ENCODE measurements around the gene MBD3. TPM values are rescaled to one million over a fixed set of nuclear protein-coding genes. Genes with fewer than 3 reads are reported as not detected.

The MBD3 gene
- total and polyA plus RNA-seq, 2 experiments from 2014 or later: 27.6 to 118 TPM

DNA sequence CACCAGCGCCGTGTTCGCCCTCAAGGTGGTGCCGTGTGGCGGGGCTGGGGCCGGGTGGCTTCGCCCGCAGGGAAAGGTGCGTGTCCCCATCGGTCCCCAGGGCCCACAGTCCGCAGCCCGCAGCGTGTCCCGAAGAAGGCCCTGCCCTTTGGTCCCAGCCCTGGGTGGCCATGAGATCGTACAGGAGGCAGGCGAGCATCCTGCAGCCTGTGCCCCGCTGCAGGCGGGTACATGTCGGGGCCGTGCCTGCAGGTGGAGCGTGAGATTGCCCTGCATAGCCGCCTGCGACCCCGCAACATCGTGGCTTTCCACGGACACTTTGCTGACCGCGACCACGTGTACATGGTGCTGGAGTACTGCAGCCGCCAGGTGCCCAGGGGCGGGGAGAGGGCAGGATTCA, 67.3 kb downstream of the MBD3 start:
- peaks cover 47% of the 10 kb centered on the region for H3K27me3 Mint-ChIP-seq (ENCODE audit: insufficient read depth, low read depth, poor library complexity)
- Histone ChIP-seq H3K9me2 (ENCODE audit: insufficient read depth) (no peaks in the 10 kb centered on the region), H3K4me2 (no peak overlapping the region), H2AFZ (no peak overlapping the region), H3K4me1 (ENCODE audit: insufficient read depth) (no peaks in the 10 kb centered on the region), H3K4me3 (no peak overlapping the region), H3F3A (replicated peaks; ENCODE audit: low read depth) (0 out of 2 replicates have a peak, but pooled peaks cover 4% of the 10 kb centered on the region), H3K27me3 (ENCODE audit: insufficient read depth) (peaks cover 27% of the 10 kb centered on the region), H3K36me3 (ENCODE audit: insufficient read depth) (no peaks in the 10 kb centered on the region), H3K79me2 (replicated peaks; ENCODE audit: insufficient read depth) (no peaks in the 10 kb centered on the region), H3K27ac (ENCODE audit: low read depth) (no peak overlapping the region), H4K20me1 (replicated peaks; ENCODE audit: insufficient read depth) (no peaks in the 10 kb centered on the region)
- H3K27ac Mint-ChIP-seq: no peak overlapping the region
- H3K4me1 Mint-ChIP-seq: peaks cover 6% of the 10 kb centered on the region; the same call in 2 of the 3 replicates
- no peak for TF ChIP-seq NANOG (IDR thresholded peaks at IDR 0.05; ENCODE audit: borderline replicate concordance)
- TF ChIP-seq JUNB (IDR thresholded peaks at IDR 0.05; ENCODE audit: unreplicated experiment): no peak
- TF ChIP-seq ZNF114 (CRISPR knock-in tag; IDR thresholded peaks at IDR 0.05): no peak
- TF ChIP-seq, protein P1, sequence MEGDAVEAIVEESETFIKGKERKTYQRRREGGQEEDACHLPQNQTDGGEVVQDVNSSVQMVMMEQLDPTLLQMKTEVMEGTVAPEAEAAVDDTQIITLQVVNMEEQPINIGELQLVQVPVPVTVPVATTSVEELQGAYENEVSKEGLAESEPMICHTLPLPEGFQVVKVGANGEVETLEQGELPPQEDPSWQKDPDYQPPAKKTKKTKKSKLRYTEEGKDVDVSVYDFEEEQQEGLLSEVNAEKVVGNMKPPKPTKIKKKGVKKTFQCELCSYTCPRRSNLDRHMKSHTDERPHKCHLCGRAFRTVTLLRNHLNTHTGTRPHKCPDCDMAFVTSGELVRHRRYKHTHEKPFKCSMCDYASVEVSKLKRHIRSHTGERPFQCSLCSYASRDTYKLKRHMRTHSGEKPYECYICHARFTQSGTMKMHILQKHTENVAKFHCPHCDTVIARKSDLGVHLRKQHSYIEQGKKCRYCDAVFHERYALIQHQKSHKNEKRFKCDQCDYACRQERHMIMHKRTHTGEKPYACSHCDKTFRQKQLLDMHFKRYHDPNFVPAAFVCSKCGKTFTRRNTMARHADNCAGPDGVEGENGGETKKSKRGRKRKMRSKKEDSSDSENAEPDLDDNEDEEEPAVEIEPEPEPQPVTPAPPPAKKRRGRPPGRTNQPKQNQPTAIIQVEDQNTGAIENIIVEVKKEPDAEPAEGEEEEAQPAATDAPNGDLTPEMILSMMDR (conservative IDR thresholded peaks at IDR 0.05; ENCODE audit: low read depth in 2 of 2): peak in 1 of 2 experiments; percentile 33; a peak in 2 of 4 replicates
- ATAC-seq: peak; percentile 14
- peaks cover 4% of the 10 kb centered on the region; the same call in 1 of the 3 replicates for H3K36me3 Mint-ChIP-seq (ENCODE audit: low read depth)
- no peak overlapping the region for H3K4me3 Mint-ChIP-seq
- peaks cover 3% of the 10 kb centered on the region; the same call in 2 of the 3 replicates for H3K9me3 Mint-ChIP-seq
- DNase-seq (ENCODE audit: low spot score): no peak

DNA sequence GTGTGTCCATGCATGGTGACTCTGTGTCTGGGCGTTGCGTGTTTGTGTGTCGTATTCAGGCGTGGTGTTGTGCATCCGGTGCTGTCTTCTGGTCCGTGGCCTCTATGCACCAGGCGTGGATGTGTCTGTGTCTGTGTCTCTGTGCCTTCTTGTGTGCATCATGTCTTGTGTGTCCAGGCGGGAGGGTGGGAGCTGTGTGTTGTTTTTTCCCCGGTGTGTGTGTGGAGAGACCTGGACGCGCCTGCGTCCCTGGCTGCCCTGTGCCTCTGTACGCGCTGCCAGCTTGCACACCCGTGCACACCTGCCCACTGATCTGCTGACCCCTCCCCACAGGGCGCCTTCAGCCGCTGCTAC, 67.7 kb downstream of the MBD3 start:
- no peak for DNase-seq (ENCODE audit: low spot score)
- Mint-ChIP-seq H3K4me3 (peak overlapping the region; percentile 70), H3K27me3 (ENCODE audit: insufficient read depth, low read depth, poor library complexity) (peaks cover 45% of the 10 kb centered on the region), H3K9me3 (peaks cover 3% of the 10 kb centered on the region; the same call in 2 of the 3 replicates), H3K27ac (no peak overlapping the region), H3K4me1 (peaks cover 6% of the 10 kb centered on the region; the same call in 2 of the 3 replicates), H3K36me3 (ENCODE audit: low read depth) (peaks cover 4% of the 10 kb centered on the region; the same call in 1 of the 3 replicates)
- H3F3A ChIP-seq (replicated peaks; ENCODE audit: low read depth): 0 out of 2 replicates have a peak, but pooled peaks cover 4% of the 10 kb centered on the region
- no peaks in the 10 kb centered on the region for H3K9me2 ChIP-seq (ENCODE audit: insufficient read depth)
- H4K20me1 ChIP-seq (replicated peaks; ENCODE audit: insufficient read depth): no peaks in the 10 kb centered on the region
- no peak overlapping the region for H3K27ac ChIP-seq (ENCODE audit: low read depth)
- peaks cover 27% of the 10 kb centered on the region for H3K27me3 ChIP-seq (ENCODE audit: insufficient read depth)
- H3K4me1 ChIP-seq (ENCODE audit: insufficient read depth): no peaks in the 10 kb centered on the region
- no peaks in the 10 kb centered on the region for H3K79me2 ChIP-seq (replicated peaks; ENCODE audit: insufficient read depth)
- H3K36me3 ChIP-seq (ENCODE audit: insufficient read depth): no peaks in the 10 kb centered on the region
- peak overlapping the region; percentile 71 for H3K4me2 ChIP-seq
- H2AFZ ChIP-seq: no peak overlapping the region
- H3K4me3 ChIP-seq: no peak overlapping the region
- ATAC-seq: no peak
- TF ChIP-seq POLR2AphosphoS5 (IDR thresholded peaks at IDR 0.05; ENCODE audit: low read depth) (no peak), EZH2phosphoT487 (IDR thresholded peaks at IDR 0.05; ENCODE audit: unreplicated experiment) (no peak), NANOG (IDR thresholded peaks at IDR 0.05; ENCODE audit: borderline replicate concordance) (no peak), STAT1 (IDR thresholded peaks at IDR 0.05; ENCODE audit: unreplicated experiment) (no peak), ZNF331 (CRISPR knock-in tag; IDR thresholded peaks at IDR 0.05; ENCODE audit: low read depth) (no peak), JUNB (IDR thresholded peaks at IDR 0.05; ENCODE audit: unreplicated experiment) (no peak), CREB1 (CRISPR knock-in tag; IDR thresholded peaks at IDR 0.05; ENCODE audit: low read depth) (no peak), EZH2 (IDR thresholded peaks at IDR 0.05; ENCODE audit: low read depth, unreplicated experiment) (no peak), ZNF114 (CRISPR knock-in tag; IDR thresholded peaks at IDR 0.05) (no peak)
- TF ChIP-seq, protein P2, sequence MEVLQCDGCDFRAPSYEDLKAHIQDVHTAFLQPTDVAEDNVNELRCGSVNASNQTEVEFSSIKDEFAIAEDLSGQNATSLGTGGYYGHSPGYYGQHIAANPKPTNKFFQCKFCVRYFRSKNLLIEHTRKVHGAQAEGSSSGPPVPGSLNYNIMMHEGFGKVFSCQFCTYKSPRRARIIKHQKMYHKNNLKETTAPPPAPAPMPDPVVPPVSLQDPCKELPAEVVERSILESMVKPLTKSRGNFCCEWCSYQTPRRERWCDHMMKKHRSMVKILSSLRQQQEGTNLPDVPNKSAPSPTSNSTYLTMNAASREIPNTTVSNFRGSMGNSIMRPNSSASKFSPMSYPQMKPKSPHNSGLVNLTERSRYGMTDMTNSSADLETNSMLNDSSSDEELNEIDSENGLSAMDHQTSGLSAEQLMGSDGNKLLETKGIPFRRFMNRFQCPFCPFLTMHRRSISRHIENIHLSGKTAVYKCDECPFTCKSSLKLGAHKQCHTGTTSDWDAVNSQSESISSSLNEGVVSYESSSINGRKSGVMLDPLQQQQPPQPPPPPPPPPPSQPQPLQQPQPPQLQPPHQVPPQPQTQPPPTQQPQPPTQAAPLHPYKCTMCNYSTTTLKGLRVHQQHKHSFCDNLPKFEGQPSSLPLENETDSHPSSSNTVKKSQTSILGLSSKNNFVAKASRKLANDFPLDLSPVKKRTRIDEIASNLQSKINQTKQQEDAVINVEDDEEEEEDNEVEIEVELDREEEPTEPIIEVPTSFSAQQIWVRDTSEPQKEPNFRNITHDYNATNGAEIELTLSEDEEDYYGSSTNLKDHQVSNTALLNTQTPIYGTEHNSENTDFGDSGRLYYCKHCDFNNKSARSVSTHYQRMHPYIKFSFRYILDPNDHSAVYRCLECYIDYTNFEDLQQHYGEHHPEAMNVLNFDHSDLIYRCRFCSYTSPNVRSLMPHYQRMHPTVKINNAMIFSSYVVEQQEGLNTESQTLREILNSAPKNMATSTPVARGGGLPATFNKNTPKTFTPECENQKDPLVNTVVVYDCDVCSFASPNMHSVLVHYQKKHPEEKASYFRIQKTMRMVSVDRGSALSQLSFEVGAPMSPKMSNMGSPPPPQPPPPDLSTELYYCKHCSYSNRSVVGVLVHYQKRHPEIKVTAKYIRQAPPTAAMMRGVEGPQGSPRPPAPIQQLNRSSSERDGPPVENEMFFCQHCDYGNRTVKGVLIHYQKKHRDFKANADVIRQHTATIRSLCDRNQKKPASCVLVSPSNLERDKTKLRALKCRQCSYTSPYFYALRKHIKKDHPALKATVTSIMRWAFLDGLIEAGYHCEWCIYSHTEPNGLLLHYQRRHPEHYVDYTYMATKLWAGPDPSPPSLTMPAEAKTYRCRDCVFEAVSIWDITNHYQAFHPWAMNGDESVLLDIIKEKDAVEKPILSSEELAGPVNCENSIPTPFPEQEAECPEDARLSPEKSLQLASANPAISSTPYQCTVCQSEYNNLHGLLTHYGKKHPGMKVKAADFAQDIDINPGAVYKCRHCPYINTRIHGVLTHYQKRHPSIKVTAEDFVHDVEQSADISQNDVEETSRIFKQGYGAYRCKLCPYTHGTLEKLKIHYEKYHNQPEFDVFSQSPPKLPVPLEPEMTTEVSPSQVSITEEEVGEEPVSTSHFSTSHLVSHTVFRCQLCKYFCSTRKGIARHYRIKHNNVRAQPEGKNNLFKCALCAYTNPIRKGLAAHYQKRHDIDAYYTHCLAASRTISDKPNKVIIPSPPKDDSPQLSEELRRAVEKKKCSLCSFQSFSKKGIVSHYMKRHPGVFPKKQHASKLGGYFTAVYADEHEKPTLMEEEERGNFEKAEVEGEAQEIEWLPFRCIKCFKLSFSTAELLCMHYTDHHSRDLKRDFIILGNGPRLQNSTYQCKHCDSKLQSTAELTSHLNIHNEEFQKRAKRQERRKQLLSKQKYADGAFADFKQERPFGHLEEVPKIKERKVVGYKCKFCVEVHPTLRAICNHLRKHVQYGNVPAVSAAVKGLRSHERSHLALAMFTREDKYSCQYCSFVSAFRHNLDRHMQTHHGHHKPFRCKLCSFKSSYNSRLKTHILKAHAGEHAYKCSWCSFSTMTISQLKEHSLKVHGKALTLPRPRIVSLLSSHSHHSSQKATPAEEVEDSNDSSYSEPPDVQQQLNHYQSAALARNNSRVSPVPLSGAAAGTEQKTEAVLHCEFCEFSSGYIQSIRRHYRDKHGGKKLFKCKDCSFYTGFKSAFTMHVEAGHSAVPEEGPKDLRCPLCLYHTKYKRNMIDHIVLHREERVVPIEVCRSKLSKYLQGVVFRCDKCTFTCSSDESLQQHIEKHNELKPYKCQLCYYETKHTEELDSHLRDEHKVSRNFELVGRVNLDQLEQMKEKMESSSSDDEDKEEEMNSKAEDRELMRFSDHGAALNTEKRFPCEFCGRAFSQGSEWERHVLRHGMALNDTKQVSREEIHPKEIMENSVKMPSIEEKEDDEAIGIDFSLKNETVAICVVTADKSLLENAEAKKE (CRISPR knock-in tag; IDR thresholded peaks at IDR 0.05): no peak
- TF ChIP-seq, protein P1 (conservative IDR thresholded peaks at IDR 0.05; ENCODE audit: low read depth in 2 of 2): no peak
